Lower leg skin (tissue), 4 donors: Measurements from ENCODE around the gene GATA5. TPM values are rescaled to one million over a fixed set of nuclear protein-coding genes. Genes with fewer than 3 reads are reported as not detected.

Experiments used
- DNase-seq, 2 donors: peaks; one replicate each; pipeline ENCODE4 v3.0.0-alpha.2; 2019; ENCODE audit warnings: low spot score in 2 of 2
- H3K4me3 ChIP-seq: fragments of 200-600 bp; sonication (generic); 2 replicates; pipeline ENCODE4 v1.5.1; 2017; ENCODE audit warnings: mild to moderate bottlenecking, low read depth; ENCODE audit not compliant: poor library complexity, severe bottlenecking
- CTCF ChIP-seq, 3 donors: fragments of 450-650 bp; IDR thresholded peaks; one replicate each; pipeline ENCODE4 v1.5.1; 2016; ENCODE audit warnings: antibody characterized with exemption in 3 of 3, mild to moderate bottlenecking in 3 of 3, moderate library complexity in 2 of 3
- POLR2A ChIP-seq, 2 donors: fragments of 450-650 bp; IDR thresholded peaks; one replicate each; pipeline ENCODE4 v1.6.1; 2016 to 2017; ENCODE audit warnings: antibody characterized with exemption in 2 of 2, mild to moderate bottlenecking in 1 of 2, moderate library complexity in 1 of 2
- WGBS, 2 donors: methylation state at CpG; one replicate each; pipeline ENCODE4 v1.1.5; 2018; 5-methylcytosine and 5-hydroxymethylcytosine counted together
- intact Hi-C: fragments of 100-400 bp; cut with DNase I; formaldehyde crosslinking; loops from one replicate; pipeline ENCODE4 v1.15.0; 2023; ENCODE audit warnings: low total_unique reads
- total RNA-seq, 4 donors: library from RNA; depleted of rRNA; stranded (reverse); fragments of >200 nt; gene quantifications; one replicate each; pipeline ENCODE4 v1.1.0, GENCODE V29; 2016

GATA5 gene
- total RNA-seq, 4 donors from 2014 or later: 1.1 to 2.4 (median 1.6) TPM; not detected in 1

DNA sequence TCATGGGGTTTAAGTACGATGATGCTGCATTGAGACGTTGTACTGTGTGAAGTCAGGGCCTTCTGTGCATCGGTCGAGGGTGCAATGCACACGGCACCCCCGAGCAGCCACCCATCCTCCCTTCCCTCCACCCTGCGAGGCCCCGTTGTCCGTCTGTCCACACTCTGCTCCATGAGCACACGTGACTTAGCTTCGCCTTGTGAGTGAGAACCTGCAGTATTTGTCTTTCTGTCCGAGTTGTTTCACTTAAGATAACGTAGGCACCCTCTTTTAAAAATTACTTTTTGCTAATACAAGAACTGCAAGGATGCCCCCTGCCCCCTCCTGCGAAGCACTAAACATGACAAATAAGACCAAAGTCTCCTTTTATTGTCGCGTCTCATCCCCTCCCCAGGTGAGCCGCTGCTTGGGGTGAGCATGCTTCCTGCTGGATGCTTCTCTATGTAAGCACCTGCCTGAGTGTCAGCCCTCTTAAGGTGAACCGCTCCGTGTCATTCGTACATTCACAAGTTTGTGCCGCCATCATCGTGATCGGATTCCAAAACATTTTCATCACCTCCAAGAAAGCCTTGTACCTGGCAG, 44.8 kb downstream of the GATA5 start:
- H3K4me3 ChIP-seq: no peak overlapping the region
- intact Hi-C loops: no loop called here
- no peak for DNase-seq
- WGBS, 2 donors: 80 to 83% methylated on average over 23 of the region's 23 CpGs
- no peak for TF ChIP-seq POLR2A (IDR thresholded peaks at IDR 0.05)
- no peak for TF ChIP-seq CTCF (IDR thresholded peaks at IDR 0.05)

DNA sequence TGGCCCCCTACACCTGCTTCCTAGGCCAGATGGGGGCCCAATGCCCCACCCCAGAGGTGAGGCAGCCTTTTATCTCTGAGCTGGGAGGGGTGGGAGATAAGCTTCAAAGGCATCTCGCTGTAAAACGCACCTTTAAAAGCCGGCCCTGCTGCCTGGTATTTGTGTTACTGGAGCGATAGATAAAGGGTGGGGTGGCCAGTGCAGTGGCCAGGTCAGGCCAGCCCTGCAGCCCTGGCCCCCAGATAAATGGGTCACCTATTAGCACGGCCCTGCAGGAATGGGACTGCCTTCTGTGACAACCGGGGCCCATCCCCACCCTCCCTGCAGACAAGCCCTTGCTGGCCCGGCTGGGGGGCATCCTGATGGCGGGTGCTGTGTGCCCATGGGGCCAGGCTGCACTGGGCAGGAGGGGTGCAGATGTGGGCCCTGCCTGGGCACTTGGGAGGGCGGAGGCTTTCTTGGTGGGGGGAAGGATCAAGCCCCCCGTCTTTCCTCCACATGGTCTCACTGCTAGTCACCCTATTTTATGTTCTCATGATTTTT, 45.4 kb downstream of the GATA5 start:
- intact Hi-C loops: no loop called here
- TF ChIP-seq CTCF (IDR thresholded peaks at IDR 0.05) (no peak), POLR2A (IDR thresholded peaks at IDR 0.05) (no peak)
- 60 to 68% methylated on average over 10 of the region's 10 CpGs for WGBS, 2 donors
- no peak for DNase-seq
- no peak overlapping the region for H3K4me3 ChIP-seq

DNA sequence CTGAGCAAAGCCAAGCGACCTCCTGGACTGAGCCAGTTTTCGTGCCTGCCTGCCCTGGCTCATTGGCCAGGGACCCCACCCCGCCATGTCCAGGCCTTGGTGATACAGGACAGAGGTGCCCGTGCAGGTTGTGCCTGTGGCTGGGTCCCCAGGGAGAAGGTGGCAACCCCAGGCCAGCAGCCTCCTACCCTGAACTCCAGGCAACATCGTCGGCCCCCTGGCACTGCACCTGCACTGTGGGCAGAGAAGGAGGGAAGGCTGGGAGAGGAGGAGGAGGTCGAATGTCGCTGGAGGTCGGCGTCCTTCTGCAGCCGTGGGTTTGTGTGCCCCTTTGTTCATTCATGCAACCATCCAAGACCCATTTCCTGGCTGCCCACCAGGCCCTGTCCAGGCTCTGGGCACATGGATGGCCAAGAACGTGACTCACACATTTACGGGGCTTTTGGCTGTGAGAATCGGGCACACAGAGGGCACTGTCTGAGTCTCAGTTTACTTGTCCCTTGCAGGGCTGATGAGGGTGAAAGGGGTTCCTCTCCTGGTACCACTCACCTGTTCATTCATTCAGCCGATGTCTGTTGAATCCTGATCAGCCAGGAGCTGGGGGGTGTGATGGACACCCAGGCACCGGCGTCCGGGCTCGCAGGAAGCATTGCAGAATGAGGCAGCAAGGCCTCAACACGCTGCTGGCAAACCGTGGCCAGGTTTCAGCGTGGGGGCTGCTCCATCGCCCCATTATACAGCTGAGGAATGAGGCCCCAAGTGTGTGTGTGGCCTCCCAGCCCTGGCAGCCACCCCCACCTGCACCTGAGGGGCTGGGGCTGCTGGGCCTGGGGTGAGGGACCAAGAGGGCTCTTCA, 46.1 kb downstream of the GATA5 start:
- intact Hi-C loops: no loop called here
- WGBS, 2 donors: 81 to 87% methylated on average over 21 to 23 of the region's 23 CpGs
- no peak for DNase-seq
- no peak overlapping the region for H3K4me3 ChIP-seq
- no peak for TF ChIP-seq CTCF (IDR thresholded peaks at IDR 0.05)
- no peak for TF ChIP-seq POLR2A (IDR thresholded peaks at IDR 0.05)

- intact Hi-C loops: no loop called here
- no peak overlapping the region for H3K4me3 ChIP-seq
- 42 to 57% methylated on average over 22 to 30 of the region's 31 CpGs for WGBS, 2 donors
- TF ChIP-seq POLR2A (IDR thresholded peaks at IDR 0.05): no peak
- no peak for TF ChIP-seq CTCF (IDR thresholded peaks at IDR 0.05)
- DNase-seq: no peak
These were observed 47.1 kb downstream of the GATA5 start for GRCh38 chr20:62428396-62429295.

GRCh38 chr20:62428002-62428372, 47.8 kb downstream of the GATA5 start:
- DNase-seq: no peak
- intact Hi-C loops: no loop called here
- WGBS, 2 donors: 76% methylated on average over 5 of the region's 10 CpGs; no CpG with 5 or more reads in 1 of the 2 donors
- TF ChIP-seq POLR2A (IDR thresholded peaks at IDR 0.05) (no peak), CTCF (IDR thresholded peaks at IDR 0.05) (no peak)
- H3K4me3 ChIP-seq: no peak overlapping the region
